ENCODE measurements around the gene ZNF667. TPM values are rescaled to one million over a fixed set of nuclear protein-coding genes. Genes with fewer than 3 reads are reported as not detected.

The ZNF667 gene
- total and polyA plus RNA-seq, 2 experiments from 2014 or later: 5.6 to 8.6 TPM

DNA sequence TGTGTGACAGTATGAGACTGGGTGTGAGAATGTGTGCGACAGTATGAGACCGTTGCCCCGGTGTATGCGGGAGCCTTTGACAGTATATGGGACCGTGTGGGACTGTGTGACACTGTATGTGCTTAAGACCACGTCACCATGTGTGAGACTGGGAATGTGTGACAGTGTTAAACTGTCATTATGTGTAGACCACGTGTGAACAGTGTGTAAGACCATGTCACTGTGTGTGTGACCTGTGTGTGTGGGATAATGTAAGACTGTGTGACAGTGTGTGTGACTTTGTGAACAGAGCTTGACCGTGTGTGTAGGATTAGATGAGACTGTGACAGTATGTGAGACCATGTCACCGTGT lies 72.5 kb downstream of the ZNF667 start:
- Histone ChIP-seq H3K36me3 (ENCODE audit: insufficient read depth) (peaks cover 16% of the 10 kb centered on the region), H3K4me3 (peak overlapping the region; percentile 88), H3K4me2 (peak overlapping the region; percentile 94), H3K4me1 (ENCODE audit: insufficient read depth) (peaks cover 8% of the 10 kb centered on the region; the same call in 1 of the 2 replicates), H3K9me2 (ENCODE audit: insufficient read depth) (no peaks in the 10 kb centered on the region), H3K27me3 (ENCODE audit: insufficient read depth) (no peaks in the 10 kb centered on the region), H4K20me1 (replicated peaks; ENCODE audit: insufficient read depth) (no peaks in the 10 kb centered on the region), H3K27ac (ENCODE audit: low read depth) (no peak overlapping the region), H3F3A (replicated peaks; ENCODE audit: low read depth) (no peaks in the 10 kb centered on the region), H3K79me2 (replicated peaks; ENCODE audit: insufficient read depth) (peaks cover 4% of the 10 kb centered on the region; the same call in 1 of the 2 replicates), H2AFZ (peak overlapping the region; percentile 100)
- H3K4me1 Mint-ChIP-seq: peaks cover 10% of the 10 kb centered on the region
- H3K36me3 Mint-ChIP-seq (ENCODE audit: low read depth): peaks cover 69% of the 10 kb centered on the region
- H3K9me3 Mint-ChIP-seq: peaks cover 67% of the 10 kb centered on the region
- TF ChIP-seq EZH2phosphoT487 (IDR thresholded peaks at IDR 0.05; ENCODE audit: unreplicated experiment): no peak
- no peak for TF ChIP-seq CREB1 (CRISPR knock-in tag; IDR thresholded peaks at IDR 0.05; ENCODE audit: low read depth)
- TF ChIP-seq ZNF114 (CRISPR knock-in tag; IDR thresholded peaks at IDR 0.05): no peak
- no peak overlapping the region for H3K27ac Mint-ChIP-seq
- DNase-seq (ENCODE audit: low spot score) (no peak), ATAC-seq (no peak)
- H3K27me3 Mint-ChIP-seq (ENCODE audit: insufficient read depth, low read depth, poor library complexity): peaks cover 11% of the 10 kb centered on the region
- peak overlapping the region; percentile 94 for H3K4me3 Mint-ChIP-seq

DNA sequence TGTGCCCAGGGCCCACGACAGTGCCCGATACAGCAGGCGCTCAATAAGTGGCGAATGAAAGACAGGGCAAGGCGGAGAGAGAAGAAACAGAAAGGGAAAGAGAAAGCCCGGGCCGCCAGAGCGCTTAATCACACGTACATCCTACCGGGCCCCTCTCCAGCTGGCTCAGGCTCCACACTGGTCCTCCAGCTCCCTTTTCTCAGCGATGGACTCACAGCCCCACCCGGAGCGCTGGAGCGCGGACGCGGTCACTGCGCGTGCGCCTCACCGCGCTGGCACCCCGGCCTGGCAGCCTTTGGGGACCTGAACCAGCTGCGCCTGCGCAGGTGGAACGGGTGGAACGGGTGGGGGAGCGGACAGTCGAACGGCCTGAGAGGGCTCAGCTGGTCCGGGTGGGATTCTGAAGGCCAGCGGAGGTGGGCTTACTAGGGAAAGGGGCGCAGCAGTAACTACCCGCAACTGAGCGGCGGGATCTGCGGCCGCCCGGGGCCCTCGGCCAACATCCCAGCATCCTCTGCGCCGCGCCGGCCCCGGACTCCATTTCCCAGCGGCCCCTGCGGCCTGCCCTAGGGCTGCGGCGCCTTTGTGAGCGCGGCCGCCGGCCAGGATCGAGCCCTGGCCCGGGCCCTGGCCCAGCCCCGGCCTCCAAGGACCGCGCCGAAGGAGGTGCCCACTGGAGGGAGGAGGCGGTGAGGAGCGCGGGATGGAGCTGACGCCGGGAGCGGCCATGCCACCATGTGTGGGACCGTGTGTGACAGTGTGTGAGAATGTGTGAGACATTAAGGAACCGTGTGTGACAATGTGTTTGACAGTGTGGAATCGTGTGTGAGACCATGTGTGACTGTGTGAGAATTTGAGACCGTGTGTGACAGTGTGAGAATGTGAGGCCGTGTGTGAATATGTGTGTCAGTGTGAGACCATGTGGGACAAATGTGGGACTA lies 73.1 kb downstream of the ZNF667 start, which contains the start of gene ZNF583:
Gene ZNF583, plus strand, starts transcription at position 569 of the 941 bp plus-strand sequence. CDS start 2,783 bp downstream, outside the sequence.
- H2AFZ ChIP-seq: peak within 1 kb of the TSS; percentile 100
- H3K36me3 ChIP-seq (ENCODE audit: insufficient read depth): peaks cover 16% of the 10 kb centered on the region
- Mint-ChIP-seq H3K4me3 (peak within 1 kb of the TSS; percentile 94), H3K9me3 (peaks cover 71% of the 10 kb centered on the region), H3K27me3 (ENCODE audit: insufficient read depth, low read depth, poor library complexity) (peaks cover 11% of the 10 kb centered on the region), H3K27ac (peak within 1 kb of the TSS; percentile 85), H3K36me3 (ENCODE audit: low read depth) (peaks cover 70% of the 10 kb centered on the region), H3K4me1 (peaks cover 10% of the 10 kb centered on the region)
- no peaks in the 10 kb centered on the region for H3F3A ChIP-seq (replicated peaks; ENCODE audit: low read depth)
- peak within 1 kb of the TSS; percentile 94 for H3K4me2 ChIP-seq
- peaks cover 8% of the 10 kb centered on the region; the same call in 1 of the 2 replicates for H3K4me1 ChIP-seq (ENCODE audit: insufficient read depth)
- peak; percentile 98 for ATAC-seq
- H3K27me3 ChIP-seq (ENCODE audit: insufficient read depth): no peaks in the 10 kb centered on the region
- H4K20me1 ChIP-seq (replicated peaks; ENCODE audit: insufficient read depth): no peaks in the 10 kb centered on the region
- H3K27ac ChIP-seq (ENCODE audit: low read depth): no peak within 1 kb of the TSS
- H3K79me2 ChIP-seq (replicated peaks; ENCODE audit: insufficient read depth): peaks cover 4% of the 10 kb centered on the region; the same call in 1 of the 2 replicates
- H3K4me3 ChIP-seq: peak within 1 kb of the TSS; percentile 88
- peak; percentile 89 for DNase-seq (ENCODE audit: low spot score)
- H3K9me2 ChIP-seq (ENCODE audit: insufficient read depth): no peaks in the 10 kb centered on the region
- TF ChIP-seq ZNF331 (CRISPR knock-in tag; IDR thresholded peaks at IDR 0.05; ENCODE audit: low read depth) (no peak), POLR2AphosphoS5 (IDR thresholded peaks at IDR 0.05; ENCODE audit: low read depth) (peak; percentile 42), JUNB (IDR thresholded peaks at IDR 0.05; ENCODE audit: unreplicated experiment) (no peak), EZH2 (IDR thresholded peaks at IDR 0.05; ENCODE audit: low read depth, unreplicated experiment) (no peak), CREB1 (CRISPR knock-in tag; IDR thresholded peaks at IDR 0.05; ENCODE audit: low read depth) (peak; percentile 55; the same call in 1 of the 2 replicates), ZNF114 (CRISPR knock-in tag; IDR thresholded peaks at IDR 0.05) (no peak), EZH2phosphoT487 (IDR thresholded peaks at IDR 0.05; ENCODE audit: unreplicated experiment) (no peak), STAT1 (IDR thresholded peaks at IDR 0.05; ENCODE audit: unreplicated experiment) (no peak), ZNF462 (CRISPR knock-in tag; IDR thresholded peaks at IDR 0.05) (no peak)
- TF ChIP-seq, protein P1, sequence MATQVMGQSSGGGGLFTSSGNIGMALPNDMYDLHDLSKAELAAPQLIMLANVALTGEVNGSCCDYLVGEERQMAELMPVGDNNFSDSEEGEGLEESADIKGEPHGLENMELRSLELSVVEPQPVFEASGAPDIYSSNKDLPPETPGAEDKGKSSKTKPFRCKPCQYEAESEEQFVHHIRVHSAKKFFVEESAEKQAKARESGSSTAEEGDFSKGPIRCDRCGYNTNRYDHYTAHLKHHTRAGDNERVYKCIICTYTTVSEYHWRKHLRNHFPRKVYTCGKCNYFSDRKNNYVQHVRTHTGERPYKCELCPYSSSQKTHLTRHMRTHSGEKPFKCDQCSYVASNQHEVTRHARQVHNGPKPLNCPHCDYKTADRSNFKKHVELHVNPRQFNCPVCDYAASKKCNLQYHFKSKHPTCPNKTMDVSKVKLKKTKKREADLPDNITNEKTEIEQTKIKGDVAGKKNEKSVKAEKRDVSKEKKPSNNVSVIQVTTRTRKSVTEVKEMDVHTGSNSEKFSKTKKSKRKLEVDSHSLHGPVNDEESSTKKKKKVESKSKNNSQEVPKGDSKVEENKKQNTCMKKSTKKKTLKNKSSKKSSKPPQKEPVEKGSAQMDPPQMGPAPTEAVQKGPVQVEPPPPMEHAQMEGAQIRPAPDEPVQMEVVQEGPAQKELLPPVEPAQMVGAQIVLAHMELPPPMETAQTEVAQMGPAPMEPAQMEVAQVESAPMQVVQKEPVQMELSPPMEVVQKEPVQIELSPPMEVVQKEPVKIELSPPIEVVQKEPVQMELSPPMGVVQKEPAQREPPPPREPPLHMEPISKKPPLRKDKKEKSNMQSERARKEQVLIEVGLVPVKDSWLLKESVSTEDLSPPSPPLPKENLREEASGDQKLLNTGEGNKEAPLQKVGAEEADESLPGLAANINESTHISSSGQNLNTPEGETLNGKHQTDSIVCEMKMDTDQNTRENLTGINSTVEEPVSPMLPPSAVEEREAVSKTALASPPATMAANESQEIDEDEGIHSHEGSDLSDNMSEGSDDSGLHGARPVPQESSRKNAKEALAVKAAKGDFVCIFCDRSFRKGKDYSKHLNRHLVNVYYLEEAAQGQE (IDR thresholded peaks at IDR 0.05; ENCODE audit: unreplicated experiment): no peak
